GM10847 (cell line): ENCODE measurements around the gene FARS2.

Source experiments
- POLR2A ChIP-seq: IDR thresholded peaks from 2 replicates; pipeline ENCODE4 v1.6.1; 2011; ENCODE audit not compliant: insufficient read length; ENCODE audit errors: extremely low read depth

The FARS2 gene

DNA sequence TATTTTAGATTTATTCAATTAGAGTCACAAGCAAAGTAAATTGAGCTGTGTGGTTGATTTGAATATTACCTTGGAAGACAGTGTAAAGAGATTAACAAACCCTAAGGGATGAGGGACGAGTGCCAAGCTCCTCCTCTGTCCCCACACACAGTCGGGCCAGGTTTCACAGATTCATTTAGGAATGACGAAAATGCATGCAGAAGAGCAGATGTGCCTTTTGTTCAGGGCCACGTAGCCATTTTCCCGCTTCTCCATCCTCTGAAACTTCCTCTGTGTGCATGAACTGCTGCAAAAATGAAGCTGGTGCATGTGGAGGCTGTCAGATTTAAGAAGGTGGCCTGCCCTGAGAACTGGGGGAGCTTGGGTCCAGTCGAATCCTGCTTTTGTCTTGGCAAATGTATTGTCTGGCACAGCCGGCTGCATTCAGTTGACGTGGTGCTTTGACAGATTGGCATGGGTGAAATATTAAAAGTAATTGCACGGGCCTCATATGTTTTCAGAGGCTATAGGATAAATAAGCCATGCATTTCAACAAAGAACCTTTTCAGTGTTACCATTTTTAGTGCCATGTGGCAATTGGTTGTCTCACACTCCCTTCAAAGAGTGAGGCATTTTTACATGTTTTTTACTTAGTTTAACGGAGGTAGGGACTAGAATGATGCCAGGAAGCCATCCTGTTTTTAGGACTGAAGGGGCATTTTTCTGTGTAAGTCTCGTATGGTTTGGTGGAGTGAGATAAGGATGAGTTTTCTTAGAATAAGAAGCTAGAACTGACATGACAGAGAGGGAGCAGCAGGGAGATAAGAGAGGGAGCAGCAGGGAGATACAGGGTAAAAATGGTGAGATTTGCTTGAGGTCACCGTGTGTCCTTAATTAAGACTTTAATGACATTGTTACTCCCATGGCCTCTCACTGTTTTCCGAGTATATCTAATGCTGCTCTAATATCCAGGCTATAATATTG, 384.3 kb downstream of the FARS2 start:
- TF ChIP-seq POLR2A: no peak

DNA sequence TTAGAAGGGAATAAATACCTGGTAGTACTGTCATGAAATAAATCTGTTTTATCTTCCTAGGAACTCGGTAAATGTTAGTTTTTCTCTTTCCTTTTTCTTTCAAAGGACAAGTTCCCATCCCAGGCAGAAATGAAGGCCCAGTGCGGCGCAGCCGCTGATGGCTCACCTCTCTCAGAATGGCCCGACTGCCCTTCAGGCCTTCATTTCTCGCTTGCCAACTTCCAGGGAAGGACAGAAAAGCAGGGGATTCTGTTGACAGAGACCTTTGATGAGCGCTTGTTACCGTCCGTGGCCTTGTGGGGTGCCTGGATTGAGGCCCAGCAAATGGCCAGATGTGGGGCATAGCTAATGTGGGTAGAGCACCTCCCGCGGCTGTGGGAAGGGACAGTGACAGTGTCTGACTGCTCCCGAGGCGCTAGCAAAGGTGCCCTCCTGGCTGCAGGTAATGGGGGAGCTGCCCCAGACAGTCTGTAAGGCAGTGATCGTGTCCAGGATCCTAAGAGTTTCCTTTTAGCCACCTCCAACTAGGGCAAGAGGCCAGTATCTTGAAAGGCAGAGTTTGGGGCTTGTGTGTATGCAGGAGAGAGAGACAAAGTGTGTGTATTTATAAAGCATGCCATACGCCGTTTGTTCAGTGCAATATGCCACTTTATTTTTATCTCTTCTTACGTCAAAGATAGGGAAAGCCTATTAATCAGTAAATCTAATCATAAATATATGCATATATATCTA, 391.3 kb downstream of the FARS2 start:
- TF ChIP-seq POLR2A: no peak

GRCh38 chr6:5653801-5654200, 392.5 kb downstream of the FARS2 start:
- TF ChIP-seq POLR2A: no peak

DNA sequence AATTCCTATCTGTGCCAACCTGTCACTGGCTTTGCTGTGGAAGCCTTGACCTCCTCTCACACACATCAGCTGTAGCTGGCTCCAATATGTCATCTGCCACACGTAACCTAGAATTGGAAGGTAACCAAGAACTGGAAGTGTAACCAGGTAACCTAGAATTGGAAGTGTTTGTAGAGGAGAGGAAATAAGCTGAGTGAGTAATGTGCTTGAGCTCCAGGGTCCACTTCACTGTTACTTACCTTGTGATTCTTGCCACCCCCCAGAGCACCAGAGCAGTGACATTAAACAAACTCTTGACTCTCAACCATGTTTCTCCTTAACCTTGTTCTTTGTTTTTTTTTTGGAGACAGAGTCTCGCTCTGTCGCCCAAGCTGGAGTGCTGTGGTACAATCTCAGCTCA, 394.9 kb downstream of the FARS2 start:
- TF ChIP-seq POLR2A: no peak

DNA sequence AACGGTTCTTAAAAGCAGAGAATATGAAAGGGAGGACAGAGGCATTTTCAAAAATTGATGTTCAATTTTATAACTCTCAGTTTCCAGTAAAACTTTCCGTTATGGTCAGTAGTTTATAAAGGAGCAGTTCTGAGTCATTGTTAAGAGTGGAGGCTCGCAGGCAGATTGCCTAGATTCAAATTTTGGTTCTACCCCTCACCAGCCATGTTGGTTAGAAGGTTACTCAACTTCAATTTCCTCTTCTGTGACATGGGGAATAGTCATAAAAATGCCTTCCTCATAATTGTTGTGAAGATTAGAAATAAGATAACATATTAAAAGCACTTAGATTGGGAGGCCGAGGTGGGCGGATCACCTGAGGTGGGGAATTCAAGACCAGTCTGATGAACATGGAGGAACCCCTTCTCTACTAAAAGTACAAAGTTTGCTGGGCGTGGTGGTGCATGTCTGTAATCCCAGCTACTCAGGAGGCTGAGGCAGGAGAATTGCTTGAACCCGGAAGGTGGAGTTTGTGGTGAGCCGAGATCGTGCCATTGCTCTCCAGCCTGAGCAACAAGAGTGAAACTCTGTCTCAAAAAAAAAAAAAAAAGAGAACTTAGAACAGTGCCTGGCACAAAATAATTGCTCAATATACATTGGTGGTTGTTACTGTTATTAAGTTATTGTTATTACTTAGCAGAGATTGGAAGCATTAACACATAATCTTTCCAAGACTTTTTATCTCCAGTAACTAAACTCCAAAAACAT, 396.5 kb downstream of the FARS2 start:
- TF ChIP-seq POLR2A: no peak

GRCh38 chr6:5659467-5659866, 398.2 kb downstream of the FARS2 start:
- no peak for TF ChIP-seq POLR2A

DNA sequence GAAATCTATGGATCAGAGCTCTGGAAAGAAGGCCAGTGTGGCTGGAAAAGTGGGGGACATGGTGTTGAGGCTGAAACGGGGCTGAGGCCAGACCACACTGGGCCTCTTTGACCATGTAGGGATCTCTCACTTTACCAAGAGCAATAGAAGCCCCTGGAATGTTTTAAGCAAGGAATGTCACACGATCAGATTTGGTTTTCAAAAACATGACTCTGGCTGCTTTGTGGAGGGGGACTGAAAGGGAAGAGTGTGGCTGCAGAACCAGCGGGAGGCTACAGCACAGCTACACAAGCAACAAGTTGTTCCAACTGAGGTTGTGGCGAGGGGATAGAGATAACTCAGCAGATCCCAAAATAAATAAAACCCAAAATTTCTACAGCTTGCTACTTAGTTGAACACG, 399.5 kb downstream of the FARS2 start:
- no peak for TF ChIP-seq POLR2A

DNA sequence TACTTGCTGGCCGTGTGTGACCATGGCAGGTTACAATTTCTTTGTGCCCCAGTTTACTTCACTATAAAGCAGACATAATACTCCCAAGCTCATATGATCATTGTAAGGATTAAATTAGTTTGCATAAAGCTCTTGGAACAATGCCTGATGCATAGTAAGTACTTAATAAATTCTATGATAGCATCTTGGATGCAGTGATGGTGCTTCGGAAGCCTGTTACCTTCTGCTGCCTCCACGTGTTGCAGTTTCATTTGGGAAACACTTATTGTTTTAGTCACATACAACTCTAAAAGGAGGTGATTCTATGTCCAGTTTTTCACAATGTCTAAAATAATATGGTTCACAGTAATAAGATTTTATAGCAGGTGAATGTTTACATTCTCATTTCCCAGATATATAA, 401.5 kb downstream of the FARS2 start:
- TF ChIP-seq POLR2A: no peak

GRCh38 chr6:5663259-5663658, 401.9 kb downstream of the FARS2 start:
- TF ChIP-seq POLR2A: no peak

DNA sequence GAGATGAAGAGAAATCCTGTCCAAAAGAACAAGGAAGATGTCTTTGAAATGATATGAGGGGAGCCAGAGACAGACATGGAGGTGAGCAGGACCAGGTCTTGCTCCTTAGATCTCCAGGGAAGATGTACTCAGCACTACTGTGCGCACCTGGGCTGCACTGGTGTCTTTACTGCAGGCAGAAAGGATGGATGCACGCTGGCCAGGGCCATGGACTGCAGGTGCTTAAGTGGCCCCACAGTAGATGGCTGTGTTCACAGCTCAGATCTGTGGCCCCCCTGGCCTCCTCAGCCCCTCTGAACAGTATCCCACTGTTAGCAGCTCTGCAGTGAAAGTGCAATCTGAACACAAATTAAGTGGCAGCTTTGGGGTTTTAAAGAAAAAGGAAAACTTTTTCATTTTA, 402.4 kb downstream of the FARS2 start:
- no peak for TF ChIP-seq POLR2A

DNA sequence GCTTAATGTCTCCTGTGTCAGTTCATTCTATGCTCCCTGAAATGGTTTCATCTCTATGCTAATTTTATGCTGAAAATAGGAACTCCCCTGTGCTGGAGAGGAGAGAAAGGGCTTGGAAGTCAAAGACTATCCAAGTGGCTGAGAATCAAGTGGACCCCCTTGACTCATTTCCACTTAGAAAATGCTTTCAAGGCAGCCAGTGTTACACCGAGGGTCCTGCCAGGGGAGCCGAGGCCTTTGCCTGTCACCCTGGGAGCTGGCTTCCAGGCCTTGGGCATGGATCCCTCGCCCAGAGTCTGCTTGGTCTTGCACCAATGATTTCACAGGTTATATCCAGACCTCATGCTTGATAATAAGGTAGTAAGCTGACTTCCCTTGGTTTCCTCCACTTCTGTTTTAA, 402.8 kb downstream of the FARS2 start:
- no peak for TF ChIP-seq POLR2A

- no peak for TF ChIP-seq POLR2A
These were observed 403.9 kb downstream of the FARS2 start for GRCh38 chr6:5665173-5665572.

DNA sequence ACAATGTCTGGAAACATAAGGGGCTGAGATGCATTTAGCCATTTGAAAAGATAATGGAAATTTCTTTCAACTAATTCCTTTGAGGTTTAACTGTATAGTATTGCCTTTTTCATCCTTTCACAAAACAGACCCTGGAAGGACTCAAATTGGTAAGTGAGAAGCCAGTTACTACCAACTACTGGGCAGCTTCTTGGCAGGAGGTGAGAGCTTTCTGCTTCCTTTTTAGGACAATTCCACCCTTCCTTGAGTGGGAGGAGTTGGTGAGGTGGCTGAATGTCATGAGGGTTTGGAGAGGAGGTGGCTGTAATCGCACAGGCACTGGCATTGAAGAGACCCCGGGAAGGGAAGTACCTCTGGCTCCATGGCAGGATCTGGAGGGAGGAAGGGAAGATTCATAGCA, 404.4 kb downstream of the FARS2 start:
- TF ChIP-seq POLR2A: no peak

GRCh38 chr6:5666695-5667094, 405.4 kb downstream of the FARS2 start:
- no peak for TF ChIP-seq POLR2A

- TF ChIP-seq POLR2A: no peak
These were observed 406.4 kb downstream of the FARS2 start for GRCh38 chr6:5667737-5668136.

GRCh38 chr6:5670381-5670780, 409.1 kb downstream of the FARS2 start:
- no peak for TF ChIP-seq POLR2A
